GM10847 (cell line): ENCODE data around the gene PGBD5.

ENCODE experiments used
- POLR2A ChIP-seq: IDR thresholded peaks from 2 replicates; pipeline ENCODE4 v1.6.1; 2011; ENCODE audit not compliant: insufficient read length; ENCODE audit errors: extremely low read depth

The PGBD5 gene

GRCh38 chr1:230427981-230428380, 1.8 kb upstream of the PGBD5 start:
- TF ChIP-seq POLR2A, result no peak

GRCh38 chr1:230427094-230427876, 1.2 kb upstream of the PGBD5 start:
- no peak for TF ChIP-seq POLR2A

GRCh38 chr1:230425252-230426091, 660 bp downstream of the PGBD5 start:
- TF ChIP-seq POLR2A, result no peak

- no peak for TF ChIP-seq POLR2A
Observed at GRCh38 chr1:230424391-230425251, 1.5 kb downstream of the PGBD5 start.

GRCh38 chr1:230423951-230424350, 2.2 kb downstream of the PGBD5 start:
- no peak for TF ChIP-seq POLR2A

- TF ChIP-seq POLR2A, result no peak
Observed at GRCh38 chr1:230423261-230423660, 2.9 kb downstream of the PGBD5 start.

- no peak for TF ChIP-seq POLR2A
Observed at GRCh38 chr1:230422221-230422981, 3.7 kb downstream of the PGBD5 start.

- no peak for TF ChIP-seq POLR2A
Observed at GRCh38 chr1:230421481-230421880, 4.7 kb downstream of the PGBD5 start.

GRCh38 chr1:230416430-230416829, 9.7 kb downstream of the PGBD5 start:
- TF ChIP-seq POLR2A, result no peak

GRCh38 chr1:230415405-230416132, 10.6 kb downstream of the PGBD5 start:
- TF ChIP-seq POLR2A, result no peak

GRCh38 chr1:230414694-230415093, 11.4 kb downstream of the PGBD5 start:
- TF ChIP-seq POLR2A, result no peak

- no peak for TF ChIP-seq POLR2A
Observed at GRCh38 chr1:230414102-230414501, 12.0 kb downstream of the PGBD5 start.

- no peak for TF ChIP-seq POLR2A
Observed at GRCh38 chr1:230413061-230413460, 13.1 kb downstream of the PGBD5 start.

GRCh38 chr1:230408971-230409370, 17.2 kb downstream of the PGBD5 start:
- no peak for TF ChIP-seq POLR2A

GRCh38 chr1:230407351-230407750, 18.8 kb downstream of the PGBD5 start:
- TF ChIP-seq POLR2A, result no peak

GRCh38 chr1:230403442-230403841, 22.7 kb downstream of the PGBD5 start:
- no peak for TF ChIP-seq POLR2A
